ENCODE results near the gene LNP1.

DNA sequence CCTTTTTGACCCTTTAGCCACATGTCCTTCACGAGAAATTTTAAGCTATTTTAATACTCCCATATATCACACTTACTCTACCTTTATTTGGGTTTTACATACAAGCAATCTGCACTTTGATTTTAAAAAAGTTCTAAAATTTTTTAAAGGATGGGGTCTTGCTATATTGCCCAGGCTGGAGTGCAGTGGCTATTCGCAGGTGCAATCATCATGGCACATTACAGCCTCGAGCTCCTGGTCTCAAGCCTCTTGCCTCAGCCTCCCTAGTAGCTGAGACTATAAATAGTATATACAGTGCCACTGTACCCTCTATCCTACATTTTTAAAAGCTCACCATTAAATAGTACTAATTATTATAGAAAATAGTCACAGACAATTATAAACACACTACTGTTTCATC lies 36.9 kb upstream of the LNP1 start:
- TF ChIP-seq, protein P1, sequence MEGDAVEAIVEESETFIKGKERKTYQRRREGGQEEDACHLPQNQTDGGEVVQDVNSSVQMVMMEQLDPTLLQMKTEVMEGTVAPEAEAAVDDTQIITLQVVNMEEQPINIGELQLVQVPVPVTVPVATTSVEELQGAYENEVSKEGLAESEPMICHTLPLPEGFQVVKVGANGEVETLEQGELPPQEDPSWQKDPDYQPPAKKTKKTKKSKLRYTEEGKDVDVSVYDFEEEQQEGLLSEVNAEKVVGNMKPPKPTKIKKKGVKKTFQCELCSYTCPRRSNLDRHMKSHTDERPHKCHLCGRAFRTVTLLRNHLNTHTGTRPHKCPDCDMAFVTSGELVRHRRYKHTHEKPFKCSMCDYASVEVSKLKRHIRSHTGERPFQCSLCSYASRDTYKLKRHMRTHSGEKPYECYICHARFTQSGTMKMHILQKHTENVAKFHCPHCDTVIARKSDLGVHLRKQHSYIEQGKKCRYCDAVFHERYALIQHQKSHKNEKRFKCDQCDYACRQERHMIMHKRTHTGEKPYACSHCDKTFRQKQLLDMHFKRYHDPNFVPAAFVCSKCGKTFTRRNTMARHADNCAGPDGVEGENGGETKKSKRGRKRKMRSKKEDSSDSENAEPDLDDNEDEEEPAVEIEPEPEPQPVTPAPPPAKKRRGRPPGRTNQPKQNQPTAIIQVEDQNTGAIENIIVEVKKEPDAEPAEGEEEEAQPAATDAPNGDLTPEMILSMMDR (IDR thresholded peaks at IDR 0.05; ENCODE audit: low read depth, low read length) = no peak
- no peak for TF ChIP-seq POLR2A (IDR thresholded peaks at IDR 0.05; ENCODE audit: extremely low read depth, insufficient read length)
- no peak for TF ChIP-seq MYC (IDR thresholded peaks at IDR 0.05; ENCODE audit: low read depth, low read length)
